Muscle of back (tissue), 11 donors: ENCODE measurements around the gene NUB1. TPM values are rescaled to one million over a fixed set of nuclear protein-coding genes. Genes with fewer than 3 reads are reported as not detected.

Source experiments
- DNase-seq, 3 donors: peaks; one replicate each; pipeline versions ENCODE4 v3.0.0 to v3.0.0-alpha.2; 2013
- polyA plus RNA-seq, 10 donors: library from polyadenylated mRNA; unstranded; fragments of 120-200 nt; gene quantifications; one replicate each; pipeline ENCODE4 v1.2.1, GENCODE V29; 2013; ENCODE audit not compliant: insufficient read length in 10 of 10

The NUB1 gene
- polyA plus RNA-seq, 10 donors, result 31.2 to 40.8 (median 35.3) TPM

DNA sequence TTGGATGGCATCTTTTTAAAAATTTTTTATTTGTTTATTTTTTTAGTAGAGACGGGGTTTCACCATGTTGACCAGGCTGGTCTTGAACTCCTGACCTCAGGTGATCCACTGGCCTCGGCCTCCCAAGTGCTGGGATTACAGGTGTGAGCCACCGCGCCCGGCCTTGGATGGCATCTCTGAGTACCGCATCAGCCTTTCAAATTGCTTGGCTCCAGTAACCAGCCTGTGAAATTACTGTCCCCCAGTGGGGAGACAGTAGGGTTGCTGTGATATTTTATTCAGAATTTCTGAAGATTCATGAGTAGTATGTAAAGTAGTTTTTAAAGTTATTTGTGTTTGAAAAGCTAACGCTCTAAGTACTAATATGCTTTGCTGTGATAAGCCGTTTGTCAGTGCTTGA, 1.2 kb downstream of the NUB1 start:
- no peak for DNase-seq

DNA sequence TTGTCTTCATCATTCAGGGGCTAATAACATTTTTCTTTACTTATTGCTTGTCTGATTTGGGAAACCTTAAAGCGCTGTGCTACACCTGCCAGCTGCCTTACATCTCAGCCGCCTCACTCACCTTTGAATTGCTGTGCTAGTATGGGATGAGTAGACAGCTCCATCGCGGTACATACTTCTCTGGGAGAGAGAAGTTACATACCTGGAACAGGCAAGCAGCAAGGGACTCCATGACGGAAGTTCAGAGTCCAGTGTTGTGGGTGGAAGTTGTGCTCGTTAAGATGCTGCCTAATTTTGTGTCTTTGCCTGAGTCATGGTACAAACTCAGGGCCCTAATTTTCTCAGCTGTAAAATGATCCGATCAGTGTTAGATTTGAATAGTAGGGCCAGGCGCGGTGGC, 1.9 kb downstream of the NUB1 start:
- no peak for DNase-seq

DNA sequence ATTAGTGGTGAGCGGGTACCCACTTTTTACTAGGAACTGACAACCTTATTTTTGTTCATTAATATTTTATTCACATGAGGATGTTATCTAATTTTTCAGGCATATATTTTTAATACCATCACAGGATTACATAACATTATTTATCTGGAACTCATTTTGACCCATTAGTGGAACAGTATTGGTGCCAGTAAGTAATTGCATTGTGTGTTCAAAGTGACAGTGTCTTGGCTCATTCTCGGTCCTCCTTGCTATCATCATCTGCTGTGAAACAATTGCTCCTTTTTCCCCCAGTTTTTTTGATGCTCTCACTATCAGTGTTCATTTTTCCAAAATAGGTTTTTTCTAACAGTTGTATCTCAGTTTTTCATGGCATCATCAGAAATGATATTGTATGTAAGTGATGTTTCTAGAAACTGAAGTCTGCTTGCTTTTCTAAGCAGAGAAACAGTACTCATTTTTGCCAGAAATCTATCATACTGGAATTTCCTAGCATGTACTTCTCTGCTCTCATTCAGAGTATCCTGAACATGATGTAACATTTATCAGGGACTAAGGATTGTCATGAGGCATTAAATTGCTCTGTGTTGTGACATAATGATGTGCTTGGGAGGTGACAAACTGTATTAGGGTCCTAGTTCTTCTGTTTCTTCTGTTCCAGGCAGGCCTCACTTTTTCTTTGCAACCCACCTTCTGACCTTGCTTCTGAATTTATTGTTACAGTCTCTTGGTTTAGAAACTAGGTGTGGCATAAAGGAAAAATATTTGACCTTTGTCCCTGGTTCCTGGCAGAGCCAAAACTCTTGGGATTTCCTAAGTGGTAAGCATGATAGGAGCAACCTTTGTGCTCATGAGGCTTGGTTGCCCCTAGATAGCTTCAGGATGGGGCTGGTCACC, 4.2 kb downstream of the NUB1 start:
- no peak for DNase-seq

DNA sequence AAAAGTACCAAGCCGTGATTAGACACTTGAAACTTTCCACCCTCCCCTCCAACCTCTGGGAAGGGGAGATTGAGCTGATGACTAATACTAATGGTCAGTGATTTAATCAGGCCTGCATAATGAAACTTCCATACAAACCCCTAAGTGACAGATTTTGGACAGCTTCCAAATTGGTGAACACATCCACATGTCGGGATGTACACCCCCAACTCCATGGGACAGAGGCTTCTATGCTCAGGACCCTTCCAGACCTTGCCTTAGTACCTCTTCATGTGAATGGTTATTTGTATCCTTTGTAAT, 4.8 kb downstream of the NUB1 start:
- no peak for DNase-seq

DNA sequence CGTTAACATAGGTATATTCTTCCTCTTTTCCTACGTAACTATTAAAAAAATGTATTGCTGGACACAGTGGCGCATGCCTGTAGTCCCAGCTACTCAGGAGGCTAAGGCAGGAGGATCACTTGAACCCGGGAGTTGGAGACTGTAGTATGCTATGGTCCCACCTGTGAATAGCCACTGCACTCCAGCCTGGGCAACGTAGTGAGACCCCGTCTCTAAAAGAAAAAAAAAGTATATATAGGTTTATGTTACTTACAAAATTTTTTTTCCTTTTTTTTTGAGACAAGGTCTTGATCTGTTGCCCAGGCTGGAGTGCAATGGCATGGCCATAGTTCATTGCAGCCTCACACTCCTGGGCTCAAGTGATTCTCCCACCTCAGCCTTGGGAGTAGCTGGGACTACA, 5.6 kb downstream of the NUB1 start:
- no peak for DNase-seq

DNA sequence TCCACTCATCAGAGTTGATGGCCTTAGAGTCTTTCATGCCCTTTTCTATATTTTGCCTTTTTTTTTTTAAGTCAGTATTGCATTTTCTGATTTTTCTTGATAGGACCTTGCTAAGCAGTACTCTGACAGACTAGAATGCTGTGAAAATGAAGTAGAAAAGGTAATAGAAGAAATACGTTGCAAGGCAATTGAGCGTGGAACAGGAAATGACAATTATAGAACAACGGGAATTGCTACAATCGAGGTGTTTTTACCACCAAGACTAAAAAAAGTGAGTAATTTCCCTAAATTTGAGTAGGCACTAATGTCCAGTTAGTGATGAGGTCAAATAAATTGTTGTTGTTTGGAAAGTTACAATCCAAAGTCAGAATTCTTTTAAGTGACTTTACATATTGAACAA, 7.4 kb downstream of the NUB1 start:
- no peak for DNase-seq

DNA sequence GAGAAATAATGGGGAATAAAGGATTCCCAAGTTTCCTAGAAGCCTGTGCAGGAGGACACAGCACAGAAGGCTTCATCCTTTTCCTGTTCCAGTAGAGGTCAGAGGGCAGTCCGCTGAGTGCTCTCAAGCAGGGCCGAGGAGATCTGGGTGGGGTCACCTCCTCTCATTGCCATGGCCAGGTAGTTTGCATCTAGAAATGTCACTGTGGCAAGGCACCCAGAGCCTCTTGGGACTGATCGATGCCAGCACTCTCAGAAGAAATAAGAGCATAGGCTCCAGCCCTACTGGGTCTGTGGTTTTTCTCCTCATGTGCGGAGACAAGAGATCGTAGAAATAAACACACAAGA, 7.9 kb downstream of the NUB1 start:
- no peak for DNase-seq

DNA sequence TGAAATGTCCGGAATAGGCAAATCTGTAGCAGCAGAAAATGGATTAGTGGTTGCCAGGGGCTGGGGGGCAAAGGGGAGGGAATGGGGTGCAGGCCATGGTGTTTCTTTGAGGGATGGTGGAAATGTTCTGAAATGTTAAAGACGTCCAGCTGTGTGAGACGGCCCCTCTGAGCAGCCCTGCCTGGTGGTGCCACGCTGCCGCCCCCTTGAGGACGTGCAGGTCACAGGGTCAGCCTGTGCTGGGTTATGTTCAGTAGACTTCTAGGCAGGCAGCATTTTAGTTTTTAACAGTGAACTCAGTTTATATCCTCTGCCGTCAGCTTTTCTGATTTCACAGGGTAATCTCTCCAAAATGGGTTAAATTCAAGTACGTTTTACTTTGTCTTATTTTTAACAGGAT, 9.4 kb downstream of the NUB1 start:
- DNase-seq, result no peak

DNA sequence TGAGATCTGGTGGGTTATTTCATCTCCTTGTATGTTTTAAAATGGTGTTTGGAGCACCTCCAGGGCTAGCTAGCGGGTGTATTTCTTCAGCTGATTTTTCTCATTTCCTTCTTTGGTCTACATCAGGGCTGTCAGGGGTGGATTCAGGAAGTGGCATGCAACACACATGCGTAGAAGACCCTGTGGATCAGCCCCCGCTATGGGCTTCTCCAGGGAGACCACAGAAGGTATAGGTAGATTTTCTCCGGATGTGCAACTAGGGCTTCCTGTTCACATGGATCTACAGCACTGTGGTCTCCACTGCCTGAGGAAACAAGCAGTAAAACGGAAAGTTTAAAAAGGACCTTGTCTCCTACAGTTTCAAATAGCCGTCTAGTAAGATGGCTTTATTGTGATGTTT, 10.4 kb downstream of the NUB1 start:
- no peak for DNase-seq

DNA sequence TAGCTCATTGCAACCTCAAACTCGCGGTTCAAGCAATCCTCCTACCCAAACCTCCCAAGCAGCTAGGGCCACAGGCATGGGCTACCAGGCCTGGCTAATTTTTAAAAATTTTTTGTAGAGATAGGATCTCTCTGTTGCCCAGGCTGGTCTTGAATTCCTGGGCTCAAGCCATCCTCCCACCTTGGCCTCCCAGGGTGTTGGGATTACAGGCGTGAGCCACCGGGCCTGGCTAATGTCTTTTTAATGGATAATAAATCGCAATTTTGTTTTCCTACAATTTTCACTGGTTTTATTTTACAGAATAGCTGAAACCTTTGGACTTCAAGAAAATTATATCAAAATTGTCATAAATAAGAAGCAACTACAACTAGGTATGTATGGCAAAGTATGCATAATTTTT, 10.9 kb downstream of the NUB1 start:
- no peak for DNase-seq

DNA sequence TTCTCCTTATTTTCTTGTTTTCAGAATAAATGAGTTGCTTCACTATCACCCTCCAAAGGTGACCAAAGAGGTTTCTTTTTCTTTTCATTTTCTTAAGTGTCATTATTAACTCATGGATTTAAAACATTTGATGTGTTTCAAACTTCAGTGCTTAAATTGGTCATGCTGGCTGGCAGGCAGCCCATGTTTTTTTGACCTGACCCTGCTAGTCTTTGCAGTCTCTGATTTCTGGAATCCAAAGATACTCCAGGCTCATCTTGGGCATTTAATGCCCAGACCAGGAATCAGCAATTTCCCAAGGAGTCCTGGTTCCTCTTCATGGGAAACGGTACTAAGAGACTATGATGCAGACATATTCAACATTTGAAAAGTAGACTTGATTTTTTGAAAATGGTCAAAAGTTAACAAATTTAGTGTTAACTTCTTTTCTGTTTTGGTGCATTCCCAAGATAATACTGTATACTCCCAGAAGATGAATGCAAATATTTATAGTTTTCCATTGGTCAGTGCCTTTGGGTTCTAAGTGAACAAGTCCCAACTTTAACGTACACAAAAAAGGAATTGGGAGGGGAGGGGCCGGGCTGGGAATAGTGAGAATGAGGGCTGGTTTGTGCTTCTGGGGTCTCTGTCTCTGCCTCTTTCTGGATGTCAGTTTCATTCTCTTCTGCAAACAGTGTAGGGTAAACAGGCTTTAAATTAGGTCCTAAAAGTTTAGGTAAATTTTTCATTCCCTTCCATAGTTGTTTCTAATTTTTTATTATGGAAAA, 19.8 kb downstream of the NUB1 start:
- no peak for DNase-seq

DNA sequence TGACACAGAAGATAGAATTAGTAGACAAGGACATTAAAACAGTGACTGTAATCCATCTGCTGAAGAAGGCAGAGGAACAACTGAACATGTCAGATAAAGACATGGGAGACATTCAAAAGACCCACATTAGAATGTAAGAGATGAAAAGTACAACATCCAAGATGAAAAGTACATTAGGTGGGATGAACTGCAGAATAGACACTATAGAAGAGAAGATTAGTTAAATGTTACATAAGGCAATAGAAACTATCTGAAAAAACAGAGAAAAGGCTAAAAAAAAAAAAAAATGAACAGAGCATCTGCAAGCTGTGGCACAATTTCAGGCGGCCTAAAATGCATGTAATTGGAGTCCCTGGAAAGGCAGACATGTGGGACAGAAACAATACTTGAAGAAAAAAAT, 21.6 kb downstream of the NUB1 start:
- DNase-seq, result no peak

DNA sequence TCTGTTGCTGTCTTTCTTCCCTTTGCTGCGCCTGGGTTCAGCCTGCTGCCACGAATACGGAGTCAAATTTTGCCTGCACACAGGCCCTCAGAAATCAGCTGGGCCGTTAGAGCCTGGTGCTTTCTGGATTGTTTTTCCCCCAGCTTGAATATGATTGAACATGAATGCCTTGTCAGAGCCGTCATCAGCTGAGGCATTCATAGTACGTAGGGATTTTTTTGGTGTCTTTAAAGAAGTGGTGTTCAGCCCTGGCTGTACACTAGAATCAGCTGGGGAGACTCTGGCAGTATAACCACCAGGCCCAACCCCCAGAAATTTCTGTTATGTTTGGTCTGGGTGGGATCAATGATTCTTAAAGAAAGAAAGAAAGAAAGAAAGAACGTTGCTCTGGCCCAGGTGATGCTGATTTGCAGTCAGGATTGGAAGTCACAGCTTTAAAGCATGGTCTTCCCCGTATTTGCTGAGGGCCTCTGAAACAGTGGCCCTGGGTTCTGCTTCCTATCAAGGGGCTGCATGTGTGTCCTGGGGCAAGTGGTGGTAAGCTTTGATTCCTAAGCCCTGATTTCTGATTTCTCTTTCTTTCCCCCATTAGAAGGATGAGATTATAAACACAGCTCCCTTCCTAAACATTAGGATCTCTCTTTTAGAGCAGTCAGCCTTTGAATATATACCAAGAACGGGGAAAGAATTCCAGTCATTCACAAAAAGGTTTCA, 24.7 kb downstream of the NUB1 start:
- DNase-seq, result peak in 1 of 3 donors; percentile 30

DNA sequence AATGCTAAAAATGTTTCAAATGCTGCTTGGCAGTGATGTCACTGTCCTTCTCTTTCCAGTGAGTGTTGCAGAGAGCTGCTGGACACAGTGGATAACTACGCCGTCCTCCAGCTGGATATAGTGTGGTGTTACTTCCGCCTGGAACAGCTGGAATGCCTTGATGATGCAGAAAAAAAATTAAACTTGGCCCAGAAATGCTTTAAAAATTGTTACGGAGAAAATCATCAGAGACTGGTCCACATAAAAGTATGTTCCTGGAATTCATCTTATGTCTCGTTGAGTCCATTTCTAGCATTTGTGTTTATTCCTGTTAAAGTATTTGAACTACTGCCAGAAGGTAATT, 25.2 kb downstream of the NUB1 start:
- DNase-seq, result peak; percentile 61 to 92 (median 88)

DNA sequence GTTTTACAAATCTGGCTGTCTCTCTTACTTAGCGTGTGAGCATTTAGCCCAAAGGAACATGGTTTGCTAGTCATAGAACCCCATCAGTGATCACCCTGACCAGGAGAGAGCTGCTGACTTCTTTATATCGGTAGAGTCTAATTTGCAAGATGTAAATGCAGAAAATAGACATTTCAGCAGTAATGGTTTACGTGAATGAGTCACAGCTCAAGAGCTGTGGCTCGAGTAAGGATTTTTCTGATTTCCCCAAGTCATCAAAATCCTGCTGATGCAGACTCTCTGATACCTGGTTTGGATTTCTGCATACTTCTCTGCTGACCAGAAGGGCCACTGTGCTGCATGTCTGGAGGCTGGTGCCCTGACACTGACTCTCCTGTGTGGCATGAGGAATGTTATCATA, 25.7 kb downstream of the NUB1 start:
- DNase-seq, result peak in 1 of 3 donors; percentile 19

DNA sequence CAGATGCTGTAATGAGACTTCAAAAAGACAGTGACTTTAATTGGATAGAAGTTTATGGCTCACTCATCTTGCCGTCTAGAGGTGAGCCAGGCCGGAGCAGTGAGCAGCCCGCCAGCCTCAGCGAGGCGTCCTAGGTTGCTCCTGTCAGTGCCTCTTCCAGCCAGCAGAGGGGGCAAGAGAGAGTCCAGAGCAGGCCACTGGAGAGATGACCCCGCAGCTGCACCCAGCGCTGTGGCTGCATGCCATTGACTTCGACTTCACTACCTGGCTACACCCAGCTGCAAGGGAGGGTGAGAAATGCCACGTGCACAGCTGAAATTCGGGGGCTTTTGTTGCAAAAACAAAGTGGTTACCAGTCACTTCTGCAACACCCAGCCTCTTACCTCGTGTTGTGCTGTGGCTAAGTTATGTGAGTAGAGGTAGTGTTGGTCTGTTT, 26.5 kb downstream of the NUB1 start:
- peak; percentile 60 to 91 (median 83) for DNase-seq

DNA sequence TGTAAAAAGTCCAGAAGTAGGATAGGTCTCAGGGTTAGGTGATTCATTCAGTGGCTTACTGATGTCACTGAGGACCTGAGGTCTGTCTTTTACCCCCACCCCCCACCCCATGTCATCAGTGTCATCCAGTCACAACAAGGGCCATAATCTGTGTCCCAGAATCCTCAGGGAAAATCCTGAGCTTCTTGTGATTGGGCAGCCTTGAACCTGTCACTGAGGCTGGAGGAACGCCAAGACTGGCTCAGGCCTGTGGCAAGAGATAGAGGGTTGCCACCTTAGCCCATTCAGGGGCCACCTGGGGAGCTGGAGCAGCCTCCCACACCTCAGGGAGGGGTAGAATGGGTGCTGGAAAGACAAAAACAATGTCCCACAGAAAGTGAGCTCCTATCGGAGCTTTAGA, 29.7 kb downstream of the NUB1 start:
- DNase-seq, result no peak

DNA sequence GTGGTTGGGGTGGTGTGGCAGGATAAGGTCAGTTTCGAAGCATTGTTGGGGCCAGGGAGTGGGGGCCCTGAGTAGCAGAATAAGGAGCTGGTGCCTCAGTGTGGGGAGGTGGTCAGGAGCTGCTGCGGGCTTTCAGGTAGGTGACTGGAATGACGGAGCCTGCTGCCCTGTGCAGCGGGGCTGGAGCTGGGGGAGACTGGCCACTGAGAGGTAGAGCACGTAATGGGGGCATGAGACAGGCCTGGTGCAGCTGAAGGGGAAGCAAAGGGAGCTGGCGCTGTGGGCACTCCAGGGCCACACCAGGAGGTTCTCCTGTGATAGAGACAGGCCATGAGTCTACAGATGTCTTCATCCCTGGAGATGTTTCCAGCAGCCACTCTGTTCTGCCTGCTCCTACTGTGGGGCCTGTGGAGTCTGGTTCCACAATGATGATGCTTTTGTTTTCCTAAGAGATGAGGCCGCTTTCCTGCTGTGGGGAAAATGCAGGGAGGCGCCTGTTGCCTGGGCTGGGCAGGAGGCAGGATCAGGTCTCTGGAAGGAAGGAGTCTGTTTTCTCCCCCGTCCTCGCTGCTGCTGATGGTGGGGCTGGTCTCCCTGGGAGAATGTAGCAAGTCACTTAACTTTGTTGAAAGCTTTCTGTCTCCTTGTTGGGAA, 31.1 kb downstream of the NUB1 start:
- DNase-seq, result no peak

DNA sequence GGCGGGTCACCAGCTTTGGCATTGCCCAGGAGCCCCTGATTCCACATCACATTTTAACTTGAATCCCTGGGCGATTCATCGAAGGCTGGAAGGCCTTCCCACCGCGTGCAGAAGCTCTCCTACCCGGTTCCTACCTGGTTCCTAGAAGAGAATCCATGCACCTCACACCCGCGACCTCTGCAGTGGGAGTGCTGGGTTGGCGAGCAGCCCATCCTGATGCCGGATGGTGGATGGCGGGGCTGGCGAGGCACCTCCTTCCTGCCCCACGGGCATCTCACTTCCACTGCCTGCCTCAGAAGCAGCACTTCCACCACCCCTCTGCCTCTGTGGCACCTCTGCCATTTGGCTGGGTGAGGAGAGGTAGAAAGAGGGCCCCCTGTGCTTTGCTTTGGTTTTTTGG, 32.0 kb downstream of the NUB1 start:
- DNase-seq, result no peak

DNA sequence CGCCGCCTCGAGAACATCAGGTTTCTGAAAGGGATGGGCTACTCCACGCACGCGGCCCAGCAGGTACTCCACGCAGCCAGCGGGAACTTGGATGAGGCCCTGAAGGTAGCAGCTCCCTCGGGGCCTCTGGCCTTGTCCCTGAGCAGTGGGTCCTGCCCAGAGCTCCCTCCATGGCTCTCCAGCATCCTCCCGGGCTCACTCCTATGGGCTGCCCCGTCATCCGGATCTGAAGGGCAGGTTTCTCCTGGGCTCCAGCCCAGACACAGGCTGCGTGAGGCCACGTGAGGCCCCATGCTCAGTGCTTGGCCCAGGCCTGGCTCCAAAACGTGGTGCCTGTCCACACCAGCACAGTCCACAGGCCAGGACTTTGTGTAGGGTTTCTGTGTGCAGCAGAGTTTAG, 32.5 kb downstream of the NUB1 start:
- DNase-seq, result no peak

DNA sequence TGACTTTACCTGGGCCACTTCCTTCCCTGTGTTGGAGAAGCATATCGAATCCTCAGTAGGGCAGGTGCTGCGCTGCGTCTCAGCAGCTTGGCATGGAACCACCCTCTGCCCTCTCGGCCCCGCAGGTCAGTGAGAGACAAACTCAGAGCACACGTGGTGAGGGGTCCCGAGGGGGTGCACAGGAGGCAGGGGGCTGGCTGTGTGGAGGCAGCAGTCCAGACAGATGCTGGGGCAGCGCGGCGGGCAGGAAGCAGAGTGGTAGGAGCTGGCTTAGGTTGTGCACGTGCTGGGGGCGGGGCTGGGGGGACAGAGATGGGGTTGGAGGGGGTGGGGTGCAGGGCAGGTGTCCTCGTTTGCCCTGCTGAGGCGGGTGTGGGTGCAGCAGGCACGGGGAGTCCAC, 33.1 kb downstream of the NUB1 start:
- DNase-seq, result no peak

DNA sequence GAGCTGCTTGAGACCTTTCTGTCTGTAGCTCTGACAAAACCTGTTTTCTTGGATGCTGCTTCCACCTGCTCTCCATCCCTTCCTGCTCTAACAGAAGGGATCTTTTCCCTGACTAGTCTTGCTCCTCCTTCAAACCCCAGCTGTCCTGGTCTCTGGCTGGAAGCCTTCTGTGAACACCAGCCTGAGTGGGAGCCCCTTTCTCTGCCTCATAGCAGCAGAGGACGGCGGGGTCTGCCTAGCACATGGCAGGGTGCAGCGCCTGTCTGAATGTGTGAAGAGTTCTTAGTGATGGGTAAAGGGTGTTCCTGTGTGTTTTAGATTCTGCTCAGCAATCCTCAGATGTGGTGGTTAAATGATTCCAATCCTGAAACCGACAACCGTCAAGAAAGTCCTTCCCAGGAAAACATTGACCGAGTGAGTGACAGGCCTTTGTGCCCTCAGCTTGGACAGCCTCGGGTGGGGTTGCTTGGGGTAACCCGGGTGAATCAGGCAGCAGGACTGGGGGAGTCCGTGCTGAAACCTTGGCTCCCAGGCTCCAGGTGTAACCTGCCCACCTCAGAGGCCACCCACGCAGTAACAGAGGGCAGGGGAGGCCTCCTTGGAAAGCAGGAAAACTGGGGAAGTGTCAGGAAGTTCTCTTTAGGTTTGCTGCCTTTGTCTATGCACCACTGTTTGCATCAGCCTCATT, 34.1 kb downstream of the NUB1 start:
- DNase-seq, result no peak
